ENCODE measurements around the gene PDILT.

The PDILT gene

GRCh38 chr16:20377181-20377580, 27.4 kb downstream of the PDILT start:
- Histone ChIP-seq H3K4me2 (no peak overlapping the region), H4K20me1 (ENCODE audit: insufficient read depth) (no peaks in the 10 kb centered on the region), H3K4me3 (IDR thresholded peaks at IDR 0.05; ENCODE audit: insufficient read depth, low read depth, low read length) (no peak overlapping the region), H3K9ac (no peak overlapping the region), H3K79me2 (ENCODE audit: insufficient read depth, low read depth) (no peaks in the 10 kb centered on the region), H2AFZ (ENCODE audit: low read depth) (no peak overlapping the region), H3K36me3 (ENCODE audit: insufficient read depth) (no peaks in the 10 kb centered on the region), H3K27ac (no peak overlapping the region), H3K27me3 (ENCODE audit: insufficient read depth, low read depth) (no peaks in the 10 kb centered on the region), H3K4me1 (ENCODE audit: low read depth, poor library complexity, severe bottlenecking) (no peaks in the 10 kb centered on the region)
- TF ChIP-seq, protein P1, sequence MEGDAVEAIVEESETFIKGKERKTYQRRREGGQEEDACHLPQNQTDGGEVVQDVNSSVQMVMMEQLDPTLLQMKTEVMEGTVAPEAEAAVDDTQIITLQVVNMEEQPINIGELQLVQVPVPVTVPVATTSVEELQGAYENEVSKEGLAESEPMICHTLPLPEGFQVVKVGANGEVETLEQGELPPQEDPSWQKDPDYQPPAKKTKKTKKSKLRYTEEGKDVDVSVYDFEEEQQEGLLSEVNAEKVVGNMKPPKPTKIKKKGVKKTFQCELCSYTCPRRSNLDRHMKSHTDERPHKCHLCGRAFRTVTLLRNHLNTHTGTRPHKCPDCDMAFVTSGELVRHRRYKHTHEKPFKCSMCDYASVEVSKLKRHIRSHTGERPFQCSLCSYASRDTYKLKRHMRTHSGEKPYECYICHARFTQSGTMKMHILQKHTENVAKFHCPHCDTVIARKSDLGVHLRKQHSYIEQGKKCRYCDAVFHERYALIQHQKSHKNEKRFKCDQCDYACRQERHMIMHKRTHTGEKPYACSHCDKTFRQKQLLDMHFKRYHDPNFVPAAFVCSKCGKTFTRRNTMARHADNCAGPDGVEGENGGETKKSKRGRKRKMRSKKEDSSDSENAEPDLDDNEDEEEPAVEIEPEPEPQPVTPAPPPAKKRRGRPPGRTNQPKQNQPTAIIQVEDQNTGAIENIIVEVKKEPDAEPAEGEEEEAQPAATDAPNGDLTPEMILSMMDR (conservative IDR thresholded peaks at IDR 0.05; ENCODE audit: low read depth, low read length), result no peak

DNA sequence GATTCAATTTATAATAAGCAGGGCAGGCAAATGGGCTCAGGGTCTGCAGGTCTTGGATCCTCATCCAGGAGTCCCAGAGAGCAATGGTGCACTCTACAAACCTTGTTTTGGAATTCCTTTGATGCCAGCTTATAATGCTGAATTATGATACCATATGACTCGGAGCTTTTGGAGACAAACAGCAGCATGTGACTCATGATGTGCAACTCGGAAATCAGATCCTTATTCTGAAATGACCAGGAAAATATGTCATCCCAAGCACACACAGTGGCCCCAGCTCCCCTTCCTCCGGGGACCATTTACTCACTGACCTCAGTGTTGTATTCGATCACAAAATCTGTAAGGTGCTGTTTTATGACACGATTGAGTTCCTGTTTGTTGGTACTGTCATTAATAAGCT, 31.8 kb downstream of the PDILT start:
- Histone ChIP-seq H3K9ac (no peak overlapping the region), H4K20me1 (ENCODE audit: insufficient read depth) (no peaks in the 10 kb centered on the region)

DNA sequence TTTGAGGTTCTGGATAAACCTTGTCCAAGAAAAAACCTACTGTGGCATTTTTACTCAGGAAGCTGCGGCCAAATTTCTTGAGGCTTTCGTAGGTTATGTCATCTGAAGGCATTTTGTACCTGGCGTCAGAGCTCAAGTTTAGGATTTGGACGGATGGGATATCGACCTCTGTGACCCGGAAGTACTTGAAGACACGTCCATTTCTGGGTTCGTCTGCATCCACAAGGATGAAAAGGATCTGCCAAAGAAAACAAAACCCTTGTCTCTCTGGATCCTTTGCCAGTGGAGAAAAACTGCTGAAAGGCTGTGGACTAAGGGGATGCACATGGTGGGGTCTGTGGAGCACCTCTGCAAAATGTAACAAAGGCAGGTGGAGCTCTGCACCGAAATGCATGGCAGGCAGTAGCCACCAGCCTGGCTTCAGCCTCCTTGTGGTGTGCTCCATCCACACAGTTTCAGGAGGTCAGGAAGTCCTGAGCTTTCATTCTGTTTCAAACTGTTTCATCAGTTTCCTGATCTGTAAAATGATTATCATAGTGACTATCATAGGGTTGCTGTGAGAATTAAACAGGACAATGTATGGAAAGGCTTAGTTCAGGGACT, 35.0 kb downstream of the PDILT start:
- Histone ChIP-seq H3K27me3 (ENCODE audit: insufficient read depth, low read depth) (no peaks in the 10 kb centered on the region), H3K4me2 (no peak overlapping the region), H4K20me1 (ENCODE audit: insufficient read depth) (no peaks in the 10 kb centered on the region), H3K4me3 (IDR thresholded peaks at IDR 0.05; ENCODE audit: insufficient read depth, low read depth, low read length) (no peak overlapping the region), H3K79me2 (ENCODE audit: insufficient read depth, low read depth) (no peaks in the 10 kb centered on the region), H3K27ac (no peak overlapping the region), H2AFZ (ENCODE audit: low read depth) (no peak overlapping the region), H3K36me3 (ENCODE audit: insufficient read depth) (no peaks in the 10 kb centered on the region), H3K9ac (no peak overlapping the region), H3K4me1 (ENCODE audit: low read depth, poor library complexity, severe bottlenecking) (no peaks in the 10 kb centered on the region)
- TF ChIP-seq, protein P1 (conservative IDR thresholded peaks at IDR 0.05; ENCODE audit: low read depth, low read length), result no peak

More for the DNA sequence above, 31.8 kb downstream of the PDILT start:
- Histone ChIP-seq H3K4me2 (no peak overlapping the region), H3K27ac (no peak overlapping the region), H2AFZ (ENCODE audit: low read depth) (no peak overlapping the region), H3K4me3 (IDR thresholded peaks at IDR 0.05; ENCODE audit: insufficient read depth, low read depth, low read length) (no peak overlapping the region), H3K4me1 (ENCODE audit: low read depth, poor library complexity, severe bottlenecking) (no peaks in the 10 kb centered on the region), H3K36me3 (ENCODE audit: insufficient read depth) (no peaks in the 10 kb centered on the region), H3K79me2 (ENCODE audit: insufficient read depth, low read depth) (no peaks in the 10 kb centered on the region), H3K27me3 (ENCODE audit: insufficient read depth, low read depth) (no peaks in the 10 kb centered on the region)
- TF ChIP-seq, protein P1 (conservative IDR thresholded peaks at IDR 0.05; ENCODE audit: low read depth, low read length), result no peak

DNA sequence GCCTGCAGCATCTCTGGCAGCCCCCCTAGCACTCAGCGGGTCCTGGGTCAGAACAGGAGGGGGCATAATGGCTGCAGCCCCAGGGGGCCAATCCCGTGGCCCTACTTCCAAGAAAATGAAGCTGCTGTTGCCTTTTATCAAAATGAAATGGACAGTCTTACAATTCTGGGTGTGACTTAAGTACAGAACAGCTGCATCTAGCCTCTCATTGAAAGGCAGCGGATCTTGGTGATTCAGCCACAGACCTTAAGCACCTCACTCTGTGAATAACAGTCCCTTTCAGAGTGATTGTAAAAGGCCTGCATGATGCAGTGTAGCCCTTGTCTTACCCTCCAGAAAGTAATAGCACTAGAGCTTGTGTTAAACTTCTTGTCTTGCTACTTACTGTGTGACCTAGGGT, 40.5 kb downstream of the PDILT start:
- TF ChIP-seq, protein P1 (conservative IDR thresholded peaks at IDR 0.05; ENCODE audit: low read depth, low read length), result no peak
- Histone ChIP-seq H4K20me1 (ENCODE audit: insufficient read depth) (no peaks in the 10 kb centered on the region), H3K36me3 (ENCODE audit: insufficient read depth) (no peaks in the 10 kb centered on the region), H3K4me2 (no peak overlapping the region), H2AFZ (ENCODE audit: low read depth) (no peak overlapping the region), H3K4me1 (ENCODE audit: low read depth, poor library complexity, severe bottlenecking) (no peaks in the 10 kb centered on the region), H3K79me2 (ENCODE audit: insufficient read depth, low read depth) (no peaks in the 10 kb centered on the region), H3K27me3 (ENCODE audit: insufficient read depth, low read depth) (no peaks in the 10 kb centered on the region), H3K27ac (no peak overlapping the region), H3K4me3 (IDR thresholded peaks at IDR 0.05; ENCODE audit: insufficient read depth, low read depth, low read length) (no peak overlapping the region), H3K9ac (no peak overlapping the region)

Measured in KMS-11 (cell line).